ENCODE results near the gene STN1.

STN1 gene

DNA sequence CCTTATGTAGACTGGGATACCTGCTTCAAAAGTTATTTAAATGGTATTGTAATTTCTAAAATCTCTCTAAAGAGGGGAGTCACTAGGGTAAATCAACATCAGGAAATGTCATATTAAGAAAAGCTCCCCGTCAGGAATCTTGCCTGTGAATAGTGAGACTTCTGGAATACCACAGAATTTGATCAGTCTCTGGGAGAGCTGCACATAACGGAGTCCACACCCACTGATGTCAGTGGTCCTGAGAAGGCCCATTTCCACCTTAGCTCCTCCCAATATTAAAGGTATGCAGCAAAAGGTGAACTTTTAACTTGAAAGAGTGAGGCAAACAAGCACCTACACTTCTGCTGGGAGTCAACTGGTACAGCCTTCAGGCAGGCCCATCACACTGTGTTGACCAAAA lies 27.3 kb downstream of the STN1 start:
- DNase-seq = no peak

DNA sequence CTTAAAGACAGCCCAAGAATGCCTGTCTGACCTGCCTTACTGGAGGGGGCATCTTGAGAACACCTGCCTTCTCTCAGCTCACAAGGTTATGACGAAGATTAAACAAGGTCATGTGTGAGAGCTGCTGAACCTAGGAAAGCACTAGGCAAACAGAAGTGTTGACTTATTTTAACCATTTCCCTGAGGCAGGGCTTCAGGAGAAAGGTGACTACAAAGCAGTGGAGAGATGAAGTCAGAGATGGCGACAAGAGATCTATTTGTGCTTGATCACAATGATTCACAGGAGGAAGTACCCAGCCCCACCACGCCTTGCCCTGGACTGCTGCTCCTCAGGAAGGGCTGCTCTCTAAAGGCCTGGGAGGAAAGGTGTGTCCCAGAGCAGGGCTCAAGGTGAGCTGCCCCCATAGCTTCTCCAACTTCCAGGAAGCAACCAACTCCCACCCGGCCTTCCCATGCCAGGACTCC lies 27.8 kb downstream of the STN1 start:
- DNase-seq = no peak

DNA sequence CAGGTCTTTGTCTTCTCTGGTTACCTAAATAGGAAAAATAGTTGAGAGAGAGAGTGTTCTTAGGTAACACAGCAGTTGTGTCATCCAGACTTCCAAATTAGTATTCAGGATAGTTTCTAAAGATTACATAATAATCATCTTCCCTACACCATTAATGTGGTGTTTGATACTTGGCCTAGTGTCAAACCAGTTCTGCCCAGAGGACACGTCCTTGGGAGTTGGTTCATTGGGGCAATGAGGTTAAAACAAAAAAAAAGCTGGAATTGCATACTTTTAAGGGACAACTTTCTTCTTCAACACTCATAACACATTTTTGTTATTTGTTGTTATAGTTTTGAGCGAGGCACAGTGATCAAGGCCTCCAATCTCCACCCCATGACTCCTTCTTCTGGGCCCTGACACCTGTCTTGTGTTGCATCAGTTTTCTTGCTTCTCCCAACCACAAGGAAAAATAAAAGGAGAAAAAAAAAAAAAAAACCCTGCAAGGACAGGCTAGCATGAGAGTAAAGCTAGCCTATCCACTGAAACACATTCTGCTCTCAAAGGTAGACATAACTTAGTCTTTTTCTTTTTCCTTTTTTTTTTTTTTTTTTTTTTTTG lies 28.8 kb downstream of the STN1 start:
- DNase-seq = no peak

DNA sequence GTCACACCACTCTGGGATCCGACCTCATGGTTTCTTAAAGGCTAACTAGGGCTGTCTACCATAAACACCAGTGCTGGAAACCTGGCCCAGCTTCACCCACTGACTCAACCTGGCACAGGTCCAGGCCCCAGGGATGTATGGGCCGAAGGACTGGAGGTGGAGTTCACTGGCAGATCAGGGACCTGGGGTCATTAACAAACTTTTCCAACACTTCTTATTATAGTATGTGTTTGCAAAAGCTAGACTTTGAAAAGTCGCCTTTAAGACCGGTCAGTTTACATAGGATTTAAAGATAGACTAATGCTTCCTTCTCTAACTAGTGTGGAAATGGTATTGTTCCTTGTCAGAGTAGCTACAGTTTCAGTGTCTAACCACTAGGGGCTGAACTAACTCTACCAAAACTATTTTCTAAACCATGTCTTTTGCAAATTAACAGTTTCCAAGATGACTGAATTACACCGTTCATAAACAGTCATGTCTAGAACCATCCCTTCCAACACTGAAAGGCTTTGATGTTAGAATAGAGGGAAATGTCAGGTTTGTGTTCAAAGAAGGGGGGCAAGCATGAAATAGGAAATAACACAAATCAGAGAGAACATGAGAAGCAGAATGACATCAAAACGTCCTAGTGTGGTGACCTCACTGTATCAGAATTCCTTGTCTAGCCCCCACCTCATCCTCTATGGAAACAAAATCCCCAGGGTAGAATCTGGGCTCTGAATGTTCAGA lies 29.7 kb downstream of the STN1 start:
- peak; percentile 41 for DNase-seq

DNA sequence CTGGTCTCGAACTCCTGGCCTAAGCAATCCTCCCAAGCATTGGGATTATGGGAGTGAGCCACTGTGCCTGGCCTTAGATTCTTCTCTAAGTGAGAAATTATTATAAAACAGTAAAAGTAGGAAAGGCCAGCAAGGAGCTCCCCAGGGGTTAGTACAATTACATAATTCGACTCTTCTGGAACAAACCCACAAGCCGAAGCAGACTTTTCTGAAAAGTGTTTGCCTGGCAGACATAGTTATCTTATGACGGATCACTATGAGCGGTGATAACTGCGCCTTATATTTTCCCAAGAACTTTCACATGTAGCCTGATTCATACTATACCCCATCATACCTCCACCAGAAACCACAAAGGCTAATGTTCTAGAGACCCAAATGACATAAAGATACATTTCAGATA lies 32.4 kb downstream of the STN1 start:
- no peak for DNase-seq

DNA sequence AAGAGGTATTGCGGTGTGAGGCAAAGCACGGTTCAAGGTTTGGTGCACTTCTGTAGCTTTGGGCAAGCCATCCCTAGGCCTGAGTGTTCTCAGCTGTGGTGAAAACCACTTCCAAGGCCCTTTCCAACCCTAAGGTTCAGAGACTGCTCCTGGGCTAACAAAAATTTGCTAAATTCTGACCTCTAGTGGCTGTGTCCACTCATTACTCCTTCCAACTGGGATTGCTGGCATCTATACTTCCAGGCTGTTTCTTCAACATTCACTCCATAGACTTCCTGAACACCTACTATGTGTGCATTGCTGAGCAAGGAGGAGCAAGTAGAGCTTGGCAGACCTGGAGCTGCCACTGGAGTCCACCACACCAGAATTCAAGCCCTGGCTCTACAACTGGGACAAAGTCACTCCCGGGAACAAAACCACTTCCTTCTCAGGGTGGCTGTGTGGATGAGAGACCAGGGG lies 33.3 kb downstream of the STN1 start:
- peak; percentile 35 for DNase-seq

DNA sequence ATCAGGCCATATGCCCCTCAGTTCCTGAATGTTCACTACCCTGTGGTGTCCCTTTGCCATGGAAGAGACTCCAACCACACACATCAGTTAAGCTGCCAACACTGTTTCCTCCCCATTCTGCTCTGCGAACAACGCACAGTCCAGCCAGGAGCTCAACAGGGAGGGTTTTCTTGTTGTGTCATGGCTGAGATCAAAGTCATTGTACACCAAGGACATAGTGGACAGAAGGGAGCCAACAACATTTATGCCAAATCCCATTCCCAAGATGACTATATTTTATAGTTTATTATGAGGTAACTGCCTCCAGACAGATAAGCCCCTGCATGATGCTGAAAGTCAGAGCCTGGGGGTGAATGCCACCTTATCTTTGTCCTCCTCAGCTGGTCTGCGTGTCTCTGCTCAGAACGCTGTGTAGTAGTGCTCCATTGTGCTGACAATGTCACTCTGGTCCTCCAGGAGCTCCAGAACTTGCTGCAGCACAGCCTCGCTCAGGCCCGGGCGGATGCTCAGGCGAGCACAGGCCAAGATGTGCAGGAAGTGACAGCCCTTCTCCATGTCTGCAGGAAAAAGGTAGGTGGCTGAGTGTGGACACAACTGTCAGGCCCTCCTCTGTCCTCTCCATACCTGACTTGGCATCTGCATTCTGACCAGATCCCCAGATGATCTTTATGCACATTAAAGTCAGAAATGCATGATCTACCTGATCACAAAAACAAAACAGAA lies 35.5 kb downstream of the STN1 start:
- no peak for DNase-seq

DNA sequence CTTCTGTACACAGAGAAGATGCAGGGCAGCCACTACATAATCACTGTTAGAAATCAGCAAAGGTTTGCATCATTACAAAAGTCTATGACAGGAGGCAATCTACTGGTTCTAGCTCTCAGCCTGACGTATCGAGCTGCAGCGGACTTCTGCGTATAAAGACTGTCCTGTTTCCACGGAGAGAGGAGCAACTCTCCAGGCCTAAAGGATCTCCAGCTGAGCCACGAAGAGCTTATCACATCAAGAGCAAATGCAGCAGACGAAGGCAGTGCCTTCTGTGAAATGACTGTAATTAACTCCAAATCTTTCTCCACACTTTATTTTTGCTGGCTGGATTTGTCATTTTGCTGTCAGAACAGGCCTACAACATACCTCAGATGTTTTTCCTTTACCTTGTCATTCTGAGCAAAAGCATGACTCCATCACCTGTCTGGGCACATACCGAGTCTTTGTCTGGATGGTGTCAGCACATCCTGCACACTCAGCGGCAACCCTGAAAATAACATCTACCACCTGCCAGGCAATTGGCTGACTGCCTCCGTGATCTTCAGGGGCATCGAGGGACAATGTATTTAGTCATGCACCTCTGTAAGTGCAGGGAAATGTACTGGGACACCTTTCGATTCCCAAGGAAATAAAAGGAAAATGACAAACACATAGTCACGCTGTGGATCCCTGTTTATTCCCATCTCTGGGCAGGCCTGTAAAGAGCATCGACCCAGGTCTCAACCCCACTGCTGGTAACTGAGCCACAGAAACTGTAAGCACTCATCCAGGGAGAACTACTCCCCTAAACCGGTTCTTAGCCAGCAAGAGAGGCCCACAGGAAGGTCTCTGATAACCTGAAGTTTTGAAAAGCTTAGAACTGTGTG lies 36.3 kb downstream of the STN1 start:
- no peak for DNase-seq

DNA sequence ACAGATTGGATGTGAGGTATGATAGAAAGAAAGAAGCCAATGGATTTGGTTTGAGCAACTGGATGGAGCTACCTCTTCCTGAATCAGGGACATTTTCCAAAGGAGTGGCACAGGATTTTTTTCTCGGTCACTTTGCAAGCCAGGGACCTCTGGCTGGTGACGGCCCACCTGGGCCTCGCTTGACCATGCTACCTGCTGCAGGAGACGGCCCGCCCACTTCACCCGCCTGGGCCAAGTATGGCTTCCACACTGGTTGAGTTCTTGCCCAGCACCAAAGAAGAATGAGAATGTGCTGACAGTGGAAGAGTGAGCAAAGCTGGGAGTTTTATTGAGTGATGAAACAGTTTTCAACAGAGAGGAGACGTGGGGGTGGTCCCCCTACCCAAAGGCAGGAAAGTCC lies 38.2 kb downstream of the STN1 start:
- no peak for DNase-seq

DNA sequence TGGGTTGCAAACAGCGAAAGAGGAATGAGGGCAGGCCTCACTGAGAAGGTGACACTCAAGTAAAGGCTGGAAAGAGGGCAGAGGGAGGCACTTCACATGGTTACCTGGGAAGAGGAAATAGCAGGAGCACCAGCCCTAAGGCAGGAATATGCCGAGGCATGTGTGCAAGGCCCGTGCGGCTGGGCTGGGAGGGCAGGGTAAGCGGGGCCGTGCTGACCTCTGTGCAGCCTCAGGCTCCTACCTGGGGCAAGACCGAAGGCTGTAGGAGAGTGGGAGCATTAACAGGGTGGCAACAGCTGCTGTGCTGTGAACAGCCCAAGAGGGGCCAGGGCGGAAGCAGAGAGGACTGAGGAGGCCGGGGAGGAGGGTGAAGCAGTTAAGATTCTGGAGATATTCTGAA lies 38.6 kb downstream of the STN1 start:
- DNase-seq = no peak

DNA sequence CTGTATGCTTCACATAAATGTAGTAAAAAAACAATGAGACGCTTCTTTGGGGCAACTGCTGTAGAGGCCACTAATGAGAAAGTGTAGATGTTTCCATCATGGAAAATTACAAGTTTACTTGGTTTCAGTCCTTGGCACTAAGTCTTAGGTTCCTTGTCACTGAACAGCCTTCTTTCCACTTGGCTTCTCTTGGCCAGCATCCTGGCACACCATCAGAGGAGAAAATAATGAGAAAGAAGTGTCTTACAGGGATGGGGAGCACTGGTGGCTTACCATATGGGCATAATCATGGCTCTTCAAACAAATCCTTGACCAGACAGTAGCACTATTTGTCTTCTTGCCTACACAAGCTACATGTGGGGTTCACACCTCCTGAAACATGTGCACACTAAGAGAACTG lies 40.1 kb downstream of the STN1 start:
- no peak for DNase-seq

DNA sequence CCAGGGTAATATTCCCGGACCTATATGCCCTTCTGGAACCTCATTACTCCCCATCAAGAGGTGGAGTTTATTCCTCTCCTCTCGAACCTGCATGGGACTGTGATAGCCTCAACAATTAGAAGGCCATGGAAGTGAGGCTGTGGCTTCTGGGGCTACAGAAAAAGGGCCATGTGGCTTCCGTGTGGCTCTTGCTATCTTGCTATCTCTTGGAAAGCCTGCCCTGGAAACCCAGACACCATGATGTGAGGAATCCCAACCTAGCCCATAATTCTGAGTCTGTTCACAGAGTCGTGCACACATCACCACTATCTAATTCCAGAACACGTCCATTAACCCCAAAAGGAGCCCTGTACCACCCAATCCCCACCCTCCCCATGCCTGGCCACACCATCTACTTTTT lies 41.8 kb downstream of the STN1 start:
- DNase-seq = no peak

DNA sequence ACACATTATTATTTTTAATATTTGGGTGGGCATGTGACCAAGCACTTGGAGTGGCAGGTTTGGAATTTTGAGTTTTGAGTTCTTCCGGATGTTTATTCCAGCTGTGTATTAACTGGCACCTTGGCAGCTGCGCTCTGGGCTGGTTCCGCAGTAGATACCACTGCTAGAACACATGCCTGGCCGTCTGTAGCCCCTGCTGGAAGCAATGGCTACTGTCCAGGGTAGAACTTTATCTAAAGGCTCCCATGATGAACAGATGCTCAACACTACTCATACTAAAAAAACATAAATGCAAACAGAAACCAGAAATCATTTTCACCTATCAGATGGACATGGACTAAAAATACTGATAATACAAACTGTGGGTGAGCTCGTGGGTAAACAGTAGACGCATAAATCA lies 43.3 kb downstream of the STN1 start:
- peak; percentile 56 for DNase-seq

DNA sequence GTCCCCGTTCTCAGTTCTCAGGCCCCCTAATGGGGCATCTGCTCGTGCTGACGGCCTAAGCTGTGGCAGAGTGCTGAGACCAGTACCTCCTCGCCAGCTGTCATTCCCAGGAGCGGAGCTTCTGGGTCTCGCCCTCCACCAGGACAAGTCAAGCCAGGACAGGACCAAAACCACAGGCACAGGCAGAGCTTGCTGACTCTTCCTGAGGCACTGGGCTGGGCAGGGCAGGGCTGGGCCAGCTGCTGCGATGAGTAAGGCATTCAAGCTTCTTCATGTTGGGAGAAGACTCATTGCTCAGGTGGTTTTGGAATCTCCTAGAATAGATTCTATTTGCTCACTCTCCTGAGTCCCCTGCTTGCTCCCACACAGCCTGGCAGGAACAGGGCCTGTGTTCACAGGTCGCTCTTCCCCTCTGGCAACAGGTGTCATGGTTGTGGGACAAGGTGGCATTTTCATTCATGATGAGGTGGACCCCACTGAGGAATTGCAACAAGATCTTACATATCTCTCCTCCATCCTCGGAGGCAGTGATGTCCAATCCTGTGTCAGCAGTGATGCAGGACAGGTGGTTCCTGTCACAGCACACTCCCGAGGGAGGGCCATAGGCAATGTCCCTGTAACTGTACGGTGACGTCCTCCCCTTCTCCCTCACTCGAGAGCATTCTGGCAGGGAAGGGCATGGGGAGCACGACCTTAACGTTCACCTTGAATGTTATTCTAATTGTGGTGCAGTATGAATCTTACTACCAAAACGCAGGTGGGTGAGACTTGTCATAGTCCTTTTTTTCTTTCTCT lies 45.6 kb downstream of the STN1 start:
- peak; percentile 40 for DNase-seq

DNA sequence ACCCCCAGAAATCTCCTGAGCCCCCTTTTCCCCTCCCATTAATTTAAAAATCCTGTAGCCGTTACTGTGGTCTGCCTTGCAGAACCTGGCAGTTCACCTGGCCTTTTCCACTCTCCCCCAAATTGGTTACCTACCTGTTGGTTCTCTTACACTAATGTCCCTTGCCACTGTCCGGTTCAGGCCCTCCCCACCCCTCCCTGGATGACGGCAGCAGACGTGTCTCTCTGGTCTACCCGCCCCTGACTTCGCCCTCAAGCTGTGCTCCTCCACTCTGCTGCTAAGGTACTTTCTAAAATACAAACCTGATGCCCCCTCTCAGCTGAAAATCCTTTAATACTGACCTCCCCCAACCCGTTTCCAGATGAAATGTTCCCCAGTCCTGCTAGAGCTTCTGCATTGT lies 47.0 kb downstream of the STN1 start:
- DNase-seq = no peak

DNA sequence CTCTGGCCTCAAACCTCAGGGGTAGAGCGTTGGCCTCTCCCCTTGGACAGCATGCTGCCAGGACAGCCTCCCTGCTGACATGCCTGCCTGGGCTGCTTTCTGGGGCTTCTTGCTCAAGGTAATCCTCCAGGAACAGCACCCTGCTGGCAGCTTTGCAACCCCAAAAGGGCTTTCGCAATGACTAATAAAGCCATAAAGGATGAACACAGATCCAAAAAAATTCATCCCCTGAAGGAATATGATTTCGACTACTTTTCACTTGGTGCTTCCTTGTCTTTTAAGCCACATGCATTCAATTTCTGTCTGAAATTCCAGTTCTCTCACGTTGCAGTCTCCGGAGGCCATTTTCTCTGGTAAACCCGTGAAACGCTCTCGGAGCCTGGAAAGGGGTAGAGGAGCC lies 47.5 kb downstream of the STN1 start:
- DNase-seq = no peak

DNA sequence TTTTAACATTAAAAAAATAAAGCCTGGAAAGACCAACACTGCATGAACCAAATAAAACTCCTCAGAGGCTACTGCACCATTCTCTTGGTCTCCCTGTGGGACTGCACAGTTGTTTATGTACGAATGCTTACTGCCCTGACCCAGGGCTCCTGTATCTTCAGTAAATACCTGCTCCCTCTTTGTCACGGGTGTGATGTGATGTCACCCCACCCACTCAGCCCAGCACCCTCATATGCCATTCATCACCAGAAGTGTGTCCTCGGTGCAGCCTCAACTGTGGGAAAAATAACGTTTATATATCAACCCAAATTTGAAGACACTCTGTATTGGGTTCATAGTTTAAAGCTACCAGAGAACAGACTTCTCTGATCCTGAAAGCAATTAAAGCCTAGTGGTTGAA lies 48.6 kb downstream of the STN1 start:
- no peak for DNase-seq

DNA sequence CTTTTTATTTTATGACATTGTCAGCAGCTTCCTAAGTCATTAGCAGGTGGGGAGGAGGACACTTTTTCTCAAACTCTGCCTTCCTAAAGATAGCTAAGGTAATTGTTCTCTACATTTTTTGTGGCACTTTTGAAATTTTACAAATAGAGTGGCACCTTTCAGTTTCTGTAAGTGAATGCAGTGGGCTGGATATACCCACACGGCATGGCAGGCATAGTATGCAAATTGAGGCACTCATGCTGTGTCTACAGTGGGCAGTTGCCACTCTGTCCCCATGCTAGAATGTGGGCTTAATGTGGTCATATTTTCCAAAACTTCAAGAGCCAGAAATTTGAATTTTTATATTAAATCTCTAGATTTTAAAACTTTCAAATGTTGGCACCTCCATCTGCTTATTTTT lies 49.8 kb downstream of the STN1 start:
- DNase-seq = no peak

DNA sequence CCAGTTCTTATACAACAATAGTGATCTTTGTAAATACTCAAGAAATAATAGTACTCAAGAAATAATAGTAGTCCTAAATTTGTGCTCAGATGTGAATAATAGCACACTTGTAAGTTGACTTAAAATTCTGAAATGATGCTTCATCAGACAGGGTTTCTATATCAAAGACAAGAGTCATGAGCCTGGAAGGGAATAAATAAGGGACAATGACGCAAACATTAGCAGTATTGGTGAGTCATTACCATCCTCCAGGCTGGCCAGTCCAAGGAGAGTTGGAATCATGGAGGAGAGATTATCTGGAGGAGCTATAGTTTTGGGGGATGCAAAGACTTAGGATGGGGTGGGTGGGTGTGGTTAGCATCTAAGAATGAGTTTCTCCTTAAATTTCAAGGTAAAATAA lies 56.5 kb downstream of the STN1 start:
- DNase-seq = no peak

DNA sequence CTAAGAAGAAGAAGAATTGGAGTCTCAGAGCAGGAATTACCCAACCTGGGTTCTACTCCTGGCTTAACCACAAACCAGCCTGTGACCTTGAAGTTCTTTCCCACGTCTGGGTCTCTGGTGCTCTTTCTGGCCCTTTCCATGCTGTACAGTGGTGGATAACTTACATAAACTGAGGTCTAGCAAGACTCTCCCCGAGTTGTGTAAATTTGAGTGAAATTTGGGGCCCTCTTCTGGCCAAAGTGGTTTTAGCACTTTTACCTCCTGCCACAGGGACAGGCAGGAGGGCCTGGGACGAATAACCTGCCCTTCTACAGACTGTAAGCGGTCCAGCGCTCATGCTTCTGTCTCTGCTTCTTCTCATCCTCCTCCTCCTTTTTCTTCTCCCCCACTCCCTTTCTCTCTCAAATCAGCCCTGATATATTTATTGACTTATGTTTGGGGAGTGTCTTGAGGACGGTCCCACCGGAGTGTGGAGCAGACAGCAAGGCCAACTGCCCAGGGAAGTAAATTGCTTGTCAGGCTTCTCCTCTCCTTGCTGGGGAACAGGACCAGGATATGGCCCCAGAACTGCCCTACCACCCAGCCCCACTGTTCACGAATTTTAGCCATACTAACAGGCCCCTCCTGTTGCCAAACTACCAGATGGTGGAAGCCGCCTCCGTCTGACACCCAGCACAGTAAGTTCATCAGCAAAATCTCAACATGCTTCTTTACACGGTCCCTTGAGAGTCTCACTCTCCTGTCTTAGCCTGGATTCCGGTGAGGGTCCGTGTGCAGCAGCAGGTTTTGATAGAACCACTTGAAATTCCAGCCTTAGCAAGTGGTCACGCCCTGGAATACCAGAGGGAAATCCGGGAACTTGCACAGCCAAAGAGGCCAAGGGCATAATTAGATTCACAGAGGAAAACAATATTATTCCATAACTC lies 58.6 kb downstream of the STN1 start:
- DNase-seq = peak; percentile 33

DNA sequence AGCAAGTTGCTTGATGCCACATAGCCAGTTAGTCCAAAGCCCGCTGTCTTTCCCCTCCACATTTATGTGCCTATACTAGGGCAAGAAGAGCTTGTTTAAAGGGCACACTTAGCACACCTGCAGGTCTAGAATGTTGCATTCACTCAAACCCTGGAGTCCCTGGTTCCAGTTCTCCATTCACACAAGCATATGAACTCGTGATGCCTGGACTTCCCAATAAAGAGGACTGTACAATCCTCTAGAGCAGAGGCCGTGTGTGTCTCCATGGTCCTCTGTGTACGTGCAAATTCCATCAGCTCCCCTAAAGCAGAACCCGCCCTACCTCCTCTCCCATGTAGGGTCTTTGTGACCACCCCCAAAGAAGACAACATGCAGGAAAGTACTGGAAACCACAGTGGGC lies 59.6 kb downstream of the STN1 start:
- no peak for DNase-seq
